SU-DHL-6 (cell line): ENCODE data around the gene CTNND2.

Experiments
- H2AFZ ChIP-seq: fragments of 200-600 bp; sonication (generic); 2 replicates; pipeline ENCODE4 v1.6.1; 2014; ENCODE audit warnings: low read depth, mild to moderate bottlenecking, moderate library complexity, mixed read lengths, antibody characterized with exemption, low read length; ENCODE audit not compliant: severe bottlenecking
- H3F3A ChIP-seq: fragments of 200-600 bp; shearing (Covaris generic); 2 replicates; pipeline ENCODE4 v1.6.0; 2016; ENCODE audit warnings: antibody characterized with exemption, mild to moderate bottlenecking; ENCODE audit not compliant: insufficient read depth
- H3K27ac ChIP-seq: fragments of 200-600 bp; sonication (generic); 2 replicates; pipeline ENCODE4 v1.5.1; 2016; ENCODE audit warnings: low read depth, mild to moderate bottlenecking, low read length, moderate library complexity, mixed read lengths
- H3K27me3 ChIP-seq: fragments of 200-600 bp; sonication (generic), shearing (Covaris generic); 2 replicates; pipeline ENCODE4 v1.6.0; 2014; ENCODE audit warnings: mild to moderate bottlenecking, low read length
- H3K36me3 ChIP-seq: fragments of 200-600 bp; sonication (generic); 2 replicates; pipeline ENCODE4 v1.6.1; 2014; ENCODE audit warnings: mild to moderate bottlenecking, low read length, mixed read lengths
- H3K4me2 ChIP-seq: fragments of 300-600, 200-600 bp; shearing (Covaris generic), sonication (generic); 2 replicates; pipeline ENCODE4 v1.6.0; 2014; ENCODE audit warnings: low read length, low read depth, mild to moderate bottlenecking; ENCODE audit not compliant: poor library complexity, severe bottlenecking
- H3K4me3 ChIP-seq: fragments of 200-600 bp; sonication (generic); 2 replicates; pipeline ENCODE4 v1.5.1; 2014; ENCODE audit warnings: antibody characterized with exemption, low read length, mild to moderate bottlenecking, mixed read lengths; ENCODE audit not compliant: insufficient read depth, poor library complexity, severe bottlenecking
- H3K79me2 ChIP-seq: fragments of 200-600 bp; sonication (generic); 2 replicates; pipeline ENCODE4 v1.6.1; 2014; ENCODE audit warnings: mild to moderate bottlenecking, low read length, moderate library complexity; ENCODE audit not compliant: insufficient read depth
- H3K9ac ChIP-seq: fragments of 200-600 bp; sonication (generic); 2 replicates; pipeline ENCODE4 v1.7.0; 2014; ENCODE audit warnings: mild to moderate bottlenecking, low read length
- H3K9me2 ChIP-seq: fragments of 200-600 bp; sonication (generic); replicated peaks from 2 replicates; pipeline ENCODE4 v1.6.1; 2014; ENCODE audit warnings: low read length; ENCODE audit not compliant: insufficient read depth
- H3K9me3 ChIP-seq: fragments of 200-600 bp; sonication (generic); 2 replicates; pipeline ENCODE4 v1.6.1; 2014; ENCODE audit warnings: low read length, mixed read lengths; ENCODE audit not compliant: insufficient read depth
- H4K20me1 ChIP-seq: fragments of 200-600 bp; sonication (generic); 2 replicates; pipeline ENCODE4 v1.6.1; 2014; ENCODE audit warnings: low read depth, mild to moderate bottlenecking, antibody characterized with exemption, low read length, moderate library complexity, mixed read lengths
- EZH2phosphoT487 ChIP-seq: fragments of 200-600 bp; sonication (generic), shearing (Covaris generic); conservative IDR thresholded peaks from 2 replicates; pipeline ENCODE4 v1.6.1; 2018; ENCODE audit warnings: mild to moderate bottlenecking, antibody characterized with exemption, low read length, moderate library complexity, mixed read lengths
- TF ChIP-seq, protein P1 (sequence below): fragments of 200-600 bp; sonication (generic); IDR thresholded peaks from one replicate; pipeline ENCODE4 v1.5.1; 2017; ENCODE audit warnings: antibody characterized with exemption, mild to moderate bottlenecking, low read length, moderate library complexity; ENCODE audit not compliant: insufficient read depth, poor library complexity, severe bottlenecking

CTNND2 gene

GRCh38 chr5:11372191-11372590, 532.1 kb downstream of the CTNND2 start:
- Histone ChIP-seq H3K27me3 (no peaks in the 10 kb centered on the region), H3F3A (no peaks in the 10 kb centered on the region), H3K9me2 (no peaks in the 10 kb centered on the region), H2AFZ (no peak overlapping the region), H3K4me2 (no peak overlapping the region), H3K9me3 (no peaks in the 10 kb centered on the region), H3K4me3 (no peak overlapping the region), H4K20me1 (no peaks in the 10 kb centered on the region), H3K79me2 (no peaks in the 10 kb centered on the region), H3K36me3 (no peaks in the 10 kb centered on the region), H3K27ac (no peak overlapping the region), H3K9ac (no peak overlapping the region)
- TF ChIP-seq, protein P1, sequence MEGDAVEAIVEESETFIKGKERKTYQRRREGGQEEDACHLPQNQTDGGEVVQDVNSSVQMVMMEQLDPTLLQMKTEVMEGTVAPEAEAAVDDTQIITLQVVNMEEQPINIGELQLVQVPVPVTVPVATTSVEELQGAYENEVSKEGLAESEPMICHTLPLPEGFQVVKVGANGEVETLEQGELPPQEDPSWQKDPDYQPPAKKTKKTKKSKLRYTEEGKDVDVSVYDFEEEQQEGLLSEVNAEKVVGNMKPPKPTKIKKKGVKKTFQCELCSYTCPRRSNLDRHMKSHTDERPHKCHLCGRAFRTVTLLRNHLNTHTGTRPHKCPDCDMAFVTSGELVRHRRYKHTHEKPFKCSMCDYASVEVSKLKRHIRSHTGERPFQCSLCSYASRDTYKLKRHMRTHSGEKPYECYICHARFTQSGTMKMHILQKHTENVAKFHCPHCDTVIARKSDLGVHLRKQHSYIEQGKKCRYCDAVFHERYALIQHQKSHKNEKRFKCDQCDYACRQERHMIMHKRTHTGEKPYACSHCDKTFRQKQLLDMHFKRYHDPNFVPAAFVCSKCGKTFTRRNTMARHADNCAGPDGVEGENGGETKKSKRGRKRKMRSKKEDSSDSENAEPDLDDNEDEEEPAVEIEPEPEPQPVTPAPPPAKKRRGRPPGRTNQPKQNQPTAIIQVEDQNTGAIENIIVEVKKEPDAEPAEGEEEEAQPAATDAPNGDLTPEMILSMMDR = no peak
- TF ChIP-seq EZH2phosphoT487 = no peak

GRCh38 chr5:11371021-11371420, 533.2 kb downstream of the CTNND2 start:
- no peaks in the 10 kb centered on the region for H3K9me3 ChIP-seq
- TF ChIP-seq EZH2phosphoT487 = no peak
- TF ChIP-seq, protein P1 = no peak
- no peaks in the 10 kb centered on the region for H3K79me2 ChIP-seq

DNA sequence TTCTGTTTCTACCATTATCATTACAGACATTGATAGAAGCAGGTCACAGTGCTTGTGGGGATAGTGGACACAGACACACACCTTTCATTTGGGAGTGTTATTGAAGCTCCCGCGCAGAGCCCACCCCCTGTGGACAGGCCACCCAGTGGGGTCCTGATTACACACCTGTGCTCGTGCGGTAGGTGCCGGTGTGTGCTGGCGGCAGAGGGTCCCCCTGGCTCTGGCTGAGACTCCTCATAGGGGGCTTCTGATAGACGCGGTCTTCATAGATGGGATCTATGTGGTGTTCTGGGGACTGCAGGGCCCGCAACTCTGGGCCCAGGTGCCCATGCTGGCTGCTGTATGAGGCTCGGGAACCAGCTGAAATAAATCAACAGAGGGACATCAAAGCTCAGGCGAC, 539.7 kb downstream of the CTNND2 start:
- Histone ChIP-seq H3K9ac (no peak overlapping the region), H4K20me1 (no peaks in the 10 kb centered on the region), H3K9me2 (no peaks in the 10 kb centered on the region), H3K27me3 (no peaks in the 10 kb centered on the region), H3K27ac (no peak overlapping the region), H2AFZ (no peak overlapping the region), H3K36me3 (no peaks in the 10 kb centered on the region), H3F3A (no peaks in the 10 kb centered on the region), H3K9me3 (no peaks in the 10 kb centered on the region), H3K4me2 (no peak overlapping the region), H3K4me3 (no peak overlapping the region), H3K79me2 (no peaks in the 10 kb centered on the region)
- TF ChIP-seq EZH2phosphoT487 = no peak
- TF ChIP-seq, protein P1 = no peak

More at GRCh38 chr5:11371021-11371420, 533.2 kb downstream of the CTNND2 start:
- no peaks in the 10 kb centered on the region for H3K9me2 ChIP-seq
- no peak overlapping the region for H3K4me3 ChIP-seq
- no peaks in the 10 kb centered on the region for H4K20me1 ChIP-seq
- no peak overlapping the region for H3K4me2 ChIP-seq
- H3F3A ChIP-seq = no peaks in the 10 kb centered on the region
- H3K27me3 ChIP-seq = no peaks in the 10 kb centered on the region
- no peak overlapping the region for H3K27ac ChIP-seq
- H3K36me3 ChIP-seq = no peaks in the 10 kb centered on the region
- H2AFZ ChIP-seq = no peak overlapping the region
- no peak overlapping the region for H3K9ac ChIP-seq
